ENCODE data around the gene ITGB4. TPM values are rescaled to one million over a fixed set of nuclear protein-coding genes. Genes with fewer than 3 reads are reported as not detected.
A peak's percentile ranks its signal among the peaks of the same experiment; 100 is the strongest.

The ITGB4 gene
- total and polyA plus RNA-seq, 2 experiments from 2014 or later = 0.09 to 0.40 TPM

- peak in 1 of 2 donors; percentile 34 for DNase-seq (ENCODE audit: low read depth in 1 of 2, low spot score in 1 of 2)
- H3K9me3 ChIP-seq (ENCODE audit: low read depth) = no peaks in the 10 kb centered on the region
- H3K36me3 ChIP-seq = peaks cover 27% of the 10 kb centered on the region
- peak overlapping the region; percentile 98 for H3K4me3 ChIP-seq
- peaks cover 22% of the 10 kb centered on the region for H3K4me1 ChIP-seq (ENCODE audit: low read depth)
- H3K27ac ChIP-seq = peak overlapping the region; percentile 97
- no peaks in the 10 kb centered on the region for H3K27me3 ChIP-seq
- peak; percentile 54 for TF ChIP-seq CTCF (IDR thresholded peaks at IDR 0.05; ENCODE audit: low read depth, low read length)
Measured at GRCh38 chr17:75778861-75779249, 57.6 kb downstream of the ITGB4 start.

GRCh38 chr17:75779250-75779986 lies 58.2 kb downstream of the ITGB4 start:
- Histone ChIP-seq H3K4me1 (ENCODE audit: low read depth) (peaks cover 26% of the 10 kb centered on the region), H3K36me3 (peaks cover 27% of the 10 kb centered on the region), H3K27me3 (no peaks in the 10 kb centered on the region), H3K27ac (peak overlapping the region; percentile 97), H3K4me3 (peak overlapping the region; percentile 98), H3K9me3 (ENCODE audit: low read depth) (no peaks in the 10 kb centered on the region)
- DNase-seq (ENCODE audit: low read depth in 1 of 2, low spot score in 1 of 2) = peak; percentile 98 to 100
- no peak for TF ChIP-seq CTCF (IDR thresholded peaks at IDR 0.05; ENCODE audit: low read depth, low read length)

GRCh38 chr17:75779987-75780889 lies 59.0 kb downstream of the ITGB4 start:
- Histone ChIP-seq H3K4me3 (no peak overlapping the region), H3K27me3 (no peaks in the 10 kb centered on the region), H3K27ac (no peak overlapping the region), H3K36me3 (peaks cover 27% of the 10 kb centered on the region), H3K9me3 (ENCODE audit: low read depth) (no peaks in the 10 kb centered on the region), H3K4me1 (ENCODE audit: low read depth) (peaks cover 26% of the 10 kb centered on the region)
- DNase-seq (ENCODE audit: low read depth in 1 of 2, low spot score in 1 of 2) = no peak
- TF ChIP-seq CTCF (IDR thresholded peaks at IDR 0.05; ENCODE audit: low read depth, low read length) = no peak

GRCh38 chr17:75783069-75783783 lies 62.0 kb downstream of the ITGB4 start:
- peak overlapping the region; percentile 98 for H3K27ac ChIP-seq
- H3K9me3 ChIP-seq (ENCODE audit: low read depth) = no peaks in the 10 kb centered on the region
- peaks cover 8% of the 10 kb centered on the region for H3K36me3 ChIP-seq
- no peaks in the 10 kb centered on the region for H3K27me3 ChIP-seq
- peak; percentile 35 to 71 for DNase-seq (ENCODE audit: low read depth in 1 of 2, low spot score in 1 of 2)
- no peak overlapping the region for H3K4me3 ChIP-seq
- H3K4me1 ChIP-seq (ENCODE audit: low read depth) = peaks cover 28% of the 10 kb centered on the region
- peak; percentile 76 for TF ChIP-seq CTCF (IDR thresholded peaks at IDR 0.05; ENCODE audit: low read depth, low read length)

GRCh38 chr17:75783803-75784472 lies 62.7 kb downstream of the ITGB4 start:
- no peaks in the 10 kb centered on the region for H3K9me3 ChIP-seq (ENCODE audit: low read depth)
- peaks cover under 1% of the 10 kb centered on the region for H3K36me3 ChIP-seq
- DNase-seq (ENCODE audit: low read depth in 1 of 2, low spot score in 1 of 2) = no peak
- peak overlapping the region; percentile 98 for H3K27ac ChIP-seq
- H3K4me3 ChIP-seq = peak overlapping the region; percentile 11
- H3K4me1 ChIP-seq (ENCODE audit: low read depth) = peaks cover 28% of the 10 kb centered on the region
- H3K27me3 ChIP-seq = no peaks in the 10 kb centered on the region
- TF ChIP-seq CTCF (IDR thresholded peaks at IDR 0.05; ENCODE audit: low read depth, low read length) = no peak
